ENCODE measurements around the gene FOXA2. TPM values are rescaled to one million over a fixed set of nuclear protein-coding genes. Genes with fewer than 3 reads are reported as not detected.

Gene FOXA2
- total and polyA plus RNA-seq, 2 of the 13 experiments (the other 11 are each of a cell fraction or from before 2014, with no cell fraction given): 8.8 to 12.2 TPM

DNA sequence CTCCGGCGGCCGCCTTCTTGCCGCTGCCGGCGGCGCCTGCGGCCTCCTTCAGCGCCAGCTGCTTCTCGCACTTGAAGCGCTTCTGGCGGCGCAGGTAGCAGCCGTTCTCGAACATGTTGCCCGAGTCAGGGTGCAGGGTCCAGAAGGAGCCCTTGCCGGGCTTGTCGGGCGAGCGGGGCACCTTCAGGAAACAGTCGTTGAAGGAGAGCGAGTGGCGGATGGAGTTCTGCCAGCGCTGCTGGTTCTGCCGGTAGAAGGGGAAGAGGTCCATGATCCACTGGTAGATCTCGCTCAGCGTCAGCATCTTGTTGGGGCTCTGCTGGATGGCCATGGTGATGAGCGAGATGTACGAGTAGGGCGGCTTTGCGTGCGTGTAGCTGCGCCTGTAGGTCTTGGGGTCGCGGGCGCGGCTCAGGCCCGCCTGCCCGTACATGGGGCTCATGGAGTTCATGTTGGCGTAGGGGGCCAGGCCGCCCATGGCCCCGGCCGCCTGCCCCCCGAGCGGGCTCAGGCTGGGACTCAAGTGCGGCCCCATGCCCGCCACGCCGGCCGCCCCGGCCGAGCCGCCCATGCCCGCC is 1.9 kb downstream of the FOXA2 start (continued):
- TF ChIP-seq SIN3B (IDR thresholded peaks at IDR 0.05; ENCODE audit: low read length) (no peak), FOXA1 (IDR thresholded peaks at IDR 0.05) (no peak), FOXA1 (CRISPR knock-in tag; IDR thresholded peaks at IDR 0.05) (no peak), JUNB (CRISPR knock-in tag; IDR thresholded peaks at IDR 0.05; ENCODE audit: borderline replicate concordance) (no peak), ZNF546 (CRISPR knock-in tag; conservative IDR thresholded peaks at IDR 0.05) (no peak)

DNA sequence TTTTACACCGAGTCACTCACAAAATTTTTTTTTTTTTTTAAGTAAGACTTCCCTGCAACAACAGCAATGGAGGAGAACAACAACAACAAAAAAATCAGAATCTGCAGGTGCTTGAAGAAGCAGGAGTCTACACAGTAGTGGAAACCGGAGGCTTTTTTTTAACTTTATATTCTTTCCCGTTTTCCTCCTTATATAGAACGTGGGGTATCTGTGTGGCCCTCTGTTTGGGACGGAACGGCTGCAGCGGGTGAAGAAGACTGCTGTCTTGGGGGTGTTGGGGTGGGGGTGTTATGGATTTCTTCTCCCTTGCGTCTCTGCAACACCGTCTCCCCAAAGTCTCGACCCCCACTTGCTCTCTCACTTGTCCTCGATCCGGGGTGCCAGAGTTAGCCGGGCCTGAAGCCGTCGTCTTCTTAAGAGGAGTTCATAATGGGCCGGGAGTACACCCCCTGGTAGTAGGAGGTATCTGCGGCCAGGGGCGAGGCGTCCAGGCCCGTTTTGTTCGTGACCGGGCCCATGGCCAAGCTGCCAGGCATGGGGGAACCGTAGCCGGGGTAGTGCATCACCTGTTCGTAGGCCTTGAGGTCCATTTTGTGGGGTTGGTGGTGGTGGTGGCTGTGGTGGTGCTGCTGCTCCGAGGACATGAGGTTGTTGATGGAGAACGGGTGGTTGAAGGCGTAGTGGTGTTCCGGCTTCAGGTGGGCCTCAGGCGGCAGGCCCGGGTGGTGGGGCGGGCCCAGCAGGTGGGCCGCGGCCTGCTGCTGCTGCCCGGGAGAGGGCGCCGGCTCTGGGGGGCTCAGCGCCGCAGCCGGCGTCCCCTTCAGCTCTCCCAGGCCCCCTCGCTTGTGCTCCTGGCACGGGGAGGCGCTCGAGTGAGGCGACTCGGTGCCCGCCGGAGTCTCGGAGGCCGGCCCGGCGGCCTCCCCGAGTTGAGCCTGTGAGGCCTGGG is 2.7 kb downstream of the FOXA2 start:
- H2AFZ ChIP-seq (ENCODE audit: low read length): no peak overlapping the region
- H4K20me1 ChIP-seq (ENCODE audit: insufficient read depth, low read length): peaks cover 16% of the 10 kb centered on the region; the same call in 1 of the 2 replicates
- peak overlapping the region; percentile 94 to 97 (median 96) for H3K4me3 ChIP-seq (replicated peaks in 1 of 3; ENCODE audit: insufficient read depth in 1 of 3, low read depth in 2 of 3, low read length in 3 of 3)
- CTCF ChIA-PET (ENCODE audit: low intra/inter-chr PET ratio, low total read pairs): no interaction called here
- POLR2A ChIA-PET: interaction anchor here (0.9 to 6.1 kb wide), 4 partner anchors 58 to 151 kb away, joined by 3 to 189 read pairs (median 101); no protein-coding TSS in a partner anchor
- peak overlapping the region; percentile 84 for H3K4me2 ChIP-seq (ENCODE audit: low read depth, low read length)
- 89% methylated on average over 47 of the region's 54 CpGs for WGBS (ENCODE audit: low lambda C conversion rate)
- in situ Hi-C loops (cut with HindIII; ENCODE audit: extremely low pct_ligation_motif_present, low pct_unique_long_range_greater_than_20kb) (no loop called here), intact Hi-C loops (cut with micrococcal nuclease; ENCODE audit: unreplicated experiment) (no loop called here)
- peak overlapping the region; percentile 83 for H3K9ac ChIP-seq (ENCODE audit: insufficient read depth, low read depth, low read length)
- H3K27me3 ChIP-seq (ENCODE audit: control insufficient read depth in 1 of 2, insufficient read depth in 2 of 2, low read length in 2 of 2): no peaks in the 10 kb centered on the region; a peak in 1 of 5 replicates
- H3K9me3 ChIP-seq (ENCODE audit: low read length): no peaks in the 10 kb centered on the region
- FAIRE-seq (no peak), DNase-seq (ENCODE audit: low spot score) (no peak), ATAC-seq (no peak)
- peaks cover 5 to 16% of the 10 kb centered on the region in 2 experiments; a peak in 3 of 5 replicates for H3K36me3 ChIP-seq (replicated peaks in 1 of 2; ENCODE audit: control insufficient read depth in 1 of 2, insufficient read depth in 2 of 2, low read length in 2 of 2)
- peak overlapping the region; percentile 80 for H3K27ac ChIP-seq (ENCODE audit: extremely low read length, insufficient read depth, low read length)
- H3K79me2 ChIP-seq (ENCODE audit: insufficient read depth, low read length): peaks cover 59% of the 10 kb centered on the region
- BruUV-seq (replicated peaks): no TSS peak
- peaks cover 60% of the 10 kb centered on the region for H3K4me1 ChIP-seq (ENCODE audit: insufficient read depth, low read length)
- TF ChIP-seq PHF8 (CRISPR knock-in tag; IDR thresholded peaks at IDR 0.05): peak; percentile 11; the same call in 1 of the 2 replicates
- peak; percentile 52; the same call in 1 of the 2 replicates for TF ChIP-seq MTA1 (CRISPR knock-in tag; IDR thresholded peaks at IDR 0.05; ENCODE audit: borderline replicate concordance)
- TF ChIP-seq ASH2L (IDR thresholded peaks at IDR 0.05; ENCODE audit: insufficient read length, low read depth, low read length): no peak
- TF ChIP-seq, protein P1, sequence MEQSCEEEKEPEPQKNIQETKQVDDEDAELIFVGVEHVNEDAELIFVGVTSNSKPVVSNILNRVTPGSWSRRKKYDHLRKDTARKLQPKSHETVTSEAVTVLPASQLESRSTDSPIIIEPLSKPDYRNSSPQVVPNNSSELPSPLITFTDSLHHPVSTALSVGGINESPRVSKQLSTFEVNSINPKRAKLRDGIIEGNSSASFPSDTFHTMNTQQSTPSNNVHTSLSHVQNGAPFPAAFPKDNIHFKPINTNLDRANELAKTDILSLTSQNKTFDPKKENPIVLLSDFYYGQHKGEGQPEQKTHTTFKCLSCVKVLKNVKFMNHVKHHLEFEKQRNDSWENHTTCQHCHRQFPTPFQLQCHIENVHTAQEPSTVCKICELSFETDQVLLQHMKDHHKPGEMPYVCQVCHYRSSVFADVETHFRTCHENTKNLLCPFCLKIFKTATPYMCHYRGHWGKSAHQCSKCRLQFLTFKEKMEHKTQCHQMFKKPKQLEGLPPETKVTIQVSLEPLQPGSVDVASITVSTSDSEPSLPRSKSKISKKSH (CRISPR knock-in tag; IDR thresholded peaks at IDR 0.05; ENCODE audit: borderline replicate concordance): 0 out of 2 replicates have a peak, but pooled peaks have one; percentile 48
- no peak for TF ChIP-seq TRIM24 (CRISPR knock-in tag; IDR thresholded peaks at IDR 0.05)
- no peak for TF ChIP-seq ZNF546 (CRISPR knock-in tag; conservative IDR thresholded peaks at IDR 0.05)
- TF ChIP-seq, protein P2, sequence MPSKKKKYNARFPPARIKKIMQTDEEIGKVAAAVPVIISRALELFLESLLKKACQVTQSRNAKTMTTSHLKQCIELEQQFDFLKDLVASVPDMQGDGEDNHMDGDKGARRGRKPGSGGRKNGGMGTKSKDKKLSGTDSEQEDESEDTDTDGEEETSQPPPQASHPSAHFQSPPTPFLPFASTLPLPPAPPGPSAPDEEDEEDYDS (CRISPR knock-in tag; IDR thresholded peaks at IDR 0.05): no peak
- no peak for TF ChIP-seq ZZZ3 (CRISPR knock-in tag; IDR thresholded peaks at IDR 0.05; ENCODE audit: borderline replicate concordance)
- TF ChIP-seq MAFG (CRISPR knock-in tag; IDR thresholded peaks at IDR 0.05): no peak
- no peak for TF ChIP-seq SSRP1 (CRISPR knock-in tag; IDR thresholded peaks at IDR 0.05)
- TF ChIP-seq NPAS2 (CRISPR knock-in tag; IDR thresholded peaks at IDR 0.05; ENCODE audit: borderline replicate concordance): no peak
- TF ChIP-seq RBAK (CRISPR knock-in tag; IDR thresholded peaks at IDR 0.05): no peak
- 0 out of 2 replicates have a peak, but pooled peaks have one; percentile 14 for TF ChIP-seq ZNF773 (CRISPR knock-in tag; IDR thresholded peaks at IDR 0.05; ENCODE audit: borderline replicate concordance)
- no peak for TF ChIP-seq DMAP1 (CRISPR knock-in tag; IDR thresholded peaks at IDR 0.05)
- no peak; the same call in 1 of the 2 replicates for TF ChIP-seq ZNF451 (CRISPR knock-in tag; IDR thresholded peaks at IDR 0.05)
- TF ChIP-seq ZNF670 (CRISPR knock-in tag; IDR thresholded peaks at IDR 0.05; ENCODE audit: borderline replicate concordance): no peak; the same call in 1 of the 2 replicates
- TF ChIP-seq MEF2D (CRISPR knock-in tag; IDR thresholded peaks at IDR 0.05): no peak
- no peak for TF ChIP-seq ZFP1 (CRISPR knock-in tag; IDR thresholded peaks at IDR 0.05)
